Lower leg skin (tissue), 3 donors: Measurements from ENCODE around the gene RAPGEF1.

ENCODE experiments used
- CTCF ChIP-seq, 3 donors: fragments of 450-650 bp; IDR thresholded peaks; one replicate each; pipeline ENCODE4 v1.5.1; 2016; ENCODE audit warnings: antibody characterized with exemption in 3 of 3, mild to moderate bottlenecking in 3 of 3, moderate library complexity in 2 of 3
- POLR2A ChIP-seq, 2 donors: fragments of 450-650 bp; IDR thresholded peaks; one replicate each; pipeline ENCODE4 v1.6.1; 2016 to 2017; ENCODE audit warnings: antibody characterized with exemption in 2 of 2, mild to moderate bottlenecking in 1 of 2, moderate library complexity in 1 of 2

DNA sequence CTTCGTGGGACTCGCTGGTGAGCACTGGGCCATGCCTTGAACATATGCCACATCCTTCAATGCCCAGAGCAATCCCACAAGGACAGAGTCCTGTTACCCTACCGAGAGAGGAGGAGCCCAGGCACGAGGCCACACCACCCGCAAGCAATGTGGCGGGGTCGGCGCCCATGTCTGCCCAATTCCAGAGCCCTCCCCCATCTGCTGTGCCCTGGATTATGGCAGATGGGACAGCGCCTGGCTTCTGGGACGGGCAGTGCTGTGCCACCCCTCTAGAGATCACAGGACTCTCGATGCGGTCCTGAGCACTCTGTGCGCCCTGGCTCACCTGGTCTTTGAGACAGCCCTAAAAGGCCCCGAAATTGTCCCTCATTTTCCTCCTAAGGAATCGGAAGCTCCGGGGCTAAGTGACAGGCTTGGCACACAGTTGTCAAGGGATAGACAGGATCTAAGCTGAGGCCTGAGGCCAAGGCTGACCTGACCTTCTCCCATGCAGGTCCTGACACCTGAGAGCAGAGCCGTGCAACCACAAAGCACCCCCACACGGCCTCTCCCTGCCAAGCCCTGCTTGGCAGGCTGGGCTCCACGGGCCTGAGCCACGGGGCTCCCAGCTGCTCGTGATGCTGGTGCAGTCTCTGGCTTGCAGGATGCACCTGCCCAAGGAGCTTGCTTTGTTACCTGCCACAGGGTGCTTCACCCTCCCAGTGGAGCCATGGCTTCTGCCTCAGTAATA is 145.8 kb downstream of the RAPGEF1 start:
- TF ChIP-seq CTCF (IDR thresholded peaks at IDR 0.05) = no peak
- TF ChIP-seq POLR2A (IDR thresholded peaks at IDR 0.05) = no peak
